Bronchial epithelial cell (primary cell): ENCODE results near the gene AHI1. TPM values are rescaled to one million over a fixed set of nuclear protein-coding genes. Genes with fewer than 3 reads are reported as not detected.

Source experiments
- DNase-seq: peaks from one replicate; pipeline ENCODE4 v3.0.0-alpha.2; 2010; ENCODE audit warnings: low read depth
- FAIRE-seq: peaks from 2 replicates; lab custom pipeline; 2011; peaks lifted over from hg19 to GRCh38; lab: Jason Lieb, UNC
- H3K27me3 ChIP-seq: 2 replicates; pipeline ENCODE4 v1.5.1; 2011; ENCODE audit warnings: low read length; ENCODE audit not compliant: control insufficient read depth, insufficient read depth
- H3K36me3 ChIP-seq: 2 replicates; pipeline ENCODE4 v1.5.1; 2011; ENCODE audit warnings: low read length; ENCODE audit not compliant: control insufficient read depth, insufficient read depth
- H3K4me3 ChIP-seq: 2 replicates; pipeline ENCODE4 v1.5.1; 2011; ENCODE audit warnings: mild to moderate bottlenecking, low read depth, low read length, control low read depth
- total RNA-seq: library from RNA; depleted of rRNA; stranded (reverse); fragments of >200 nt; gene quantifications from 2 replicates; pipeline ENCODE4 v1.2.1, GENCODE V29; 2014
- TF ChIP-seq, protein P1 (sequence below): IDR thresholded peaks from 2 replicates; pipeline ENCODE4 v1.5.1; 2011; ENCODE audit warnings: mild to moderate bottlenecking, moderate library complexity, low read length, control low read depth, inconsistent platforms; ENCODE audit not compliant: insufficient read depth, severe bottlenecking

The AHI1 gene
- total RNA-seq, 1 donor from 2014 or later, result 5.5 TPM

DNA sequence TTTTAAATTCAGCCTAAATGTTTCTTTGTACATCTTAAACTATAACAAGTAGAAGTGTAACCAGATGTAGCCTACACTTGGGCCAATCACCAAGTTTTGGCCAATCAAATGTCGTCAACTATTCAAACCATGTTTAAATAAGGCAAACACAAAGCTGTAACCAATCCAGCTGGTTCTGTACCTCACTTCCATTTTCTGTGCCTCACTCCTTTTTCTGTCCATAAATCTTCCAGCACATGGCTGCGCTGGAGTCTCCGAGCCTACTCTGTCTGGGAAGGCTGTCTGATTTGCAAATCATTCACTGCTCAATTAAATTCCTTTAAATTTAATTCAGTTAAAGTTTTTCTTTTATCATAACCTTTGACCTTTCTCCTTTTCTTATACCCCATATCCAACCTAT, 7.7 kb upstream of the AHI1 start:
- TF ChIP-seq, protein P1, sequence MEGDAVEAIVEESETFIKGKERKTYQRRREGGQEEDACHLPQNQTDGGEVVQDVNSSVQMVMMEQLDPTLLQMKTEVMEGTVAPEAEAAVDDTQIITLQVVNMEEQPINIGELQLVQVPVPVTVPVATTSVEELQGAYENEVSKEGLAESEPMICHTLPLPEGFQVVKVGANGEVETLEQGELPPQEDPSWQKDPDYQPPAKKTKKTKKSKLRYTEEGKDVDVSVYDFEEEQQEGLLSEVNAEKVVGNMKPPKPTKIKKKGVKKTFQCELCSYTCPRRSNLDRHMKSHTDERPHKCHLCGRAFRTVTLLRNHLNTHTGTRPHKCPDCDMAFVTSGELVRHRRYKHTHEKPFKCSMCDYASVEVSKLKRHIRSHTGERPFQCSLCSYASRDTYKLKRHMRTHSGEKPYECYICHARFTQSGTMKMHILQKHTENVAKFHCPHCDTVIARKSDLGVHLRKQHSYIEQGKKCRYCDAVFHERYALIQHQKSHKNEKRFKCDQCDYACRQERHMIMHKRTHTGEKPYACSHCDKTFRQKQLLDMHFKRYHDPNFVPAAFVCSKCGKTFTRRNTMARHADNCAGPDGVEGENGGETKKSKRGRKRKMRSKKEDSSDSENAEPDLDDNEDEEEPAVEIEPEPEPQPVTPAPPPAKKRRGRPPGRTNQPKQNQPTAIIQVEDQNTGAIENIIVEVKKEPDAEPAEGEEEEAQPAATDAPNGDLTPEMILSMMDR, result no peak

DNA sequence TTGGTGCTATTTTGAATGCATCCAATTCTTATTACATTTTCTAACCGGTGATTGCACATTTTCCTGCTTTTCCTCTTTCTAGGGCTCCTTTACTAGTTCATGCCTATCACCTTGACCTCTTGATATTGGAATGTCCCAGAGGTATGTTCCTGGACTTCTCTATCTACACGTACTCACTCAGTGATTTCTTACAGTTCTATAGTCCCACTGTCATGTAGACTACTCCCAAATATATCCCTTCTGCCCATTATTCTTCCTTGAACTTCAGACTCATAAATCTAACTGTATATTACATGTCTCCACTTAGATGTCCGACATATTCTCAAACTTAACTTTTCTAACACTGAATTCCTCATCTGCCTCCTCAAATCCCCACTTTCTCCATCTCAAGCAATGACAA, 7.2 kb upstream of the AHI1 start:
- Histone ChIP-seq H3K27me3 (no peaks in the 10 kb centered on the region), H3K36me3 (no peaks in the 10 kb centered on the region), H3K4me3 (no peak overlapping the region)
- TF ChIP-seq, protein P1, result no peak
- DNase-seq (no peak), FAIRE-seq (no peak)

More for the DNA sequence above, 7.7 kb upstream of the AHI1 start:
- FAIRE-seq, result no peak
- DNase-seq, result no peak
- Histone ChIP-seq H3K4me3 (no peak overlapping the region), H3K36me3 (no peaks in the 10 kb centered on the region), H3K27me3 (no peaks in the 10 kb centered on the region)

DNA sequence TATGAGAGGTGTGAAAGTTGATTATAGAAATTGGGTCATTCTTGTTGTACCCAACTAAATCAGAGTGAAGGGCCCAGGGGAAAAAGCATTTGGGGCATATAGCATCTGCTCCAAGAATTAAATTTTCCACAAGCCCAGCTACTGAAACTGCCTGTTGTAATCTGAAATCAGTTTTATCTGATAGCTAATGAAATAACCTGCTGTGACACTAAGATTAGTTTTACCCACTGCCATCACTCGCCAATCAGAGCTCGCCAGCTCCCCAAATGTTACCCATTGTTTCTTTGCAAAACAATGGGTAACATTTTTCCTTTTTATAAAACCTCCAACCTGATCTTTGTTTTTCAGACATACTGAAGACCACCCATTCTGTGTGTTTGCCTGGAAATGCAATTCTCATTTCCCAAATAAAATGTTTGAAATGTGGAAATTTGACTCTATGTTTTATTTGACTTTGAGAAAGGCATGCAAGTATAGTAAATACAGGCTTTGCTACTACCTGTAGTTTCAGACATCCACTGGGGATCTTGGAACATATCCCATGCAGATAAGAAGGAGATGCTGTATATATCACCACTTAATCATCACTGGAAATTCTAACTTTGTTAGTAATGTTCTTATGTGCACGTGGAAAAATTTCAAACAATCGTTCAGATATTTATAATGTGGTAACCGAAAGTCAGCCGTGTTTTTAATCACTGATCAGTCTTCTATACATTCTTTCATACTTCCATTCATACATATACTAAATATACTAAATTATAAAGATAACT, 6.3 kb upstream of the AHI1 start:
- no peak for FAIRE-seq
- H3K27me3 ChIP-seq, result no peaks in the 10 kb centered on the region

DNA sequence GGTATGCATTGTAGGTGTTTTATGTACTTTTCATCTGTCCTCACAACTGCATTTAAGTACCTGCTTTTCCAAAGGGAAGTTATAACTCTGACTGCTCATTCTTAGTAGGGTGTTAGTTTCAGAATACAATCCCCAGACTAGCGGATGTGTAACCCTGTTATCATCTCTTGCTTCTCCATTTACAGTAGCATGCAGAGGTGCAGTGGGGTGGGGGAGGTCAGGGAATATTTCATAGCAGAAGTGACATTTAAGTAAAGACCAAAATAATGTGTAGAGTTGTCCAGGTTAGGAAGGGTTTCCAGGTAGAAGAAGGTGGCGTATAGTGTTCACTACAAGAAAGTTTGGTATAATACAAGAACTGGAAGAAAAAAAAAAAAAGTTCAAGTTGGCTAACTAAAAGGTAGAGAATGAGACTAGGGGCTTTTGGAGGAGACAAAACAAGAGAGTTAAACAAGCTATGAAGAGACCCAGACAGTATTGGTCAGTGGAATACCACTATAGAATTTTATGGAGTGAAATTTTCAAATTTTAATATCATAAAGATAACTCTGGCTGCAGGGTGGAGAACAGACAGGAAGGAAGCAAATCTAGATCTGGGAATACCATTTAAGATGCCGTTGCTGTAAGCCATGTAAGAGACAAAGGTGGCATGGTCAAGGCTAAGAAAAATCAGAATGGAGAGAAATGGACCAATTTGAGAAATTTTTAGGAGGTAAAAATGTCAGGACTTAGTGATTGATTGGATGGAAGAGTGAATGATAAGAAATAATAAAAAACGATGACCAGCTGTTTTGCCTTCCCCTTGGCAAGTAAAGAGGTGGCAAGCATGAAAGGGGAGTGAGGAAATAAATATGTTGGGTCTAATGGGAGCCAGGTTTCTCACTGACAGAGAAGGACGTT, 2.2 kb upstream of the AHI1 start:
- H3K4me3 ChIP-seq, result no peak overlapping the region
- TF ChIP-seq, protein P1, result no peak
- DNase-seq (no peak), FAIRE-seq (no peak)
- H3K36me3 ChIP-seq, result no peaks in the 10 kb centered on the region
- no peaks in the 10 kb centered on the region for H3K27me3 ChIP-seq

More for the DNA sequence above, 6.3 kb upstream of the AHI1 start:
- DNase-seq, result peak; percentile 55
- TF ChIP-seq, protein P1, result no peak
- Histone ChIP-seq H3K4me3 (no peak overlapping the region), H3K36me3 (no peaks in the 10 kb centered on the region)

DNA sequence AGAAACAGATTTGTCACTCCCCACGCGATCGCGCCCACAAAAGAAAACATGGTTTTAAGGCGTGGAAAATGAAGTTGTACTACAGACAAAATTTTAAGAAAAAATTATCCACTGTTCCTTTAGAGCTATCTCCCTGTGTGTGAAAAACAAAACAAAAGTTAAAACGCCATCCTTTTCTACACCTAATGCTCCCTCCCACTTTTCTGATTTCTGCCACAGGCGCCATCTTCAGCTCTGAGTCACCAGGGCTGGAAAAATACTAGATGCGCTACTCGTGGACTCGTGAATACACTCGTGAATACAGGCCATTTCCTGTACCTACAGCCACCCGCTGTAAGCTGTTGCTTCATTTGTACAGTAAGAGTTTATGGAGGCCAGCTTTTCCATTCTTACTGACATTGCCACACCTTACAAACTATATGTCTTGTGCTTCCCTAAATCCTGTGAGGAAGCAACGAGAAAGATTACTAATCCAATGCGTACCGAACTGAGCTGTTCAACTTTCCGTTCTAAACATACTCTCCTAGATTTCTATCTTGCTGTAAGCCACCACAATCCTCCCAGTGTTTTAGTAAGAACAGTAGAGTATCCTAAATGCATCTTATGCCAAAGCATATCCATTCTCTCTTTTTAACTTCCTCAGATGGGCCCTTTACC, 773 bp upstream of the AHI1 start:
- Histone ChIP-seq H3K27me3 (no peaks in the 10 kb centered on the region), H3K36me3 (no peaks in the 10 kb centered on the region), H3K4me3 (peak overlapping the region; percentile 94)
- DNase-seq (peak; percentile 82), FAIRE-seq (no peak)
- TF ChIP-seq, protein P1, result no peak
